ENCODE data around the gene RRP15. TPM values are rescaled to one million over a fixed set of nuclear protein-coding genes. Genes with fewer than 3 reads are reported as not detected.

Gene RRP15
- total and polyA plus RNA-seq, 2 of the 13 experiments (the other 11 are each of a cell fraction or from before 2014, with no cell fraction given), result 2.1 to 37.5 TPM

- peak; percentile 92 for TF ChIP-seq ZNF407 (CRISPR knock-in tag; IDR thresholded peaks at IDR 0.05; ENCODE audit: not compliant biosample characterization)
- TF ChIP-seq ZNF460 (CRISPR knock-in tag; IDR thresholded peaks at IDR 0.05; ENCODE audit: borderline replicate concordance), result no peak; the same call in 1 of the 2 replicates
- TF ChIP-seq FOXP1 (IDR thresholded peaks at IDR 0.05), result no peak
- peak; percentile 68 for TF ChIP-seq FOXP1 (CRISPR knock-in tag; IDR thresholded peaks at IDR 0.05)
- no peak; the same call in 1 of the 2 replicates for TF ChIP-seq SMYD3 (CRISPR knock-in tag; IDR thresholded peaks at IDR 0.05)
- TF ChIP-seq ZMAT3 (CRISPR knock-in tag; conservative IDR thresholded peaks at IDR 0.05), result 0 out of 2 replicates have a peak, but pooled peaks have one; percentile 72
- TF ChIP-seq, protein P1, sequence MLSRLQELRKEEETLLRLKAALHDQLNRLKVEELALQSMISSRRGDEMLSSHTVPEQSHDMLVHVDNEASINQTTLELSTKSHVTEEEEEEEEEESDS (CRISPR knock-in tag; IDR thresholded peaks at IDR 0.05; ENCODE audit: borderline replicate concordance), result no peak
- TF ChIP-seq, protein P2, sequence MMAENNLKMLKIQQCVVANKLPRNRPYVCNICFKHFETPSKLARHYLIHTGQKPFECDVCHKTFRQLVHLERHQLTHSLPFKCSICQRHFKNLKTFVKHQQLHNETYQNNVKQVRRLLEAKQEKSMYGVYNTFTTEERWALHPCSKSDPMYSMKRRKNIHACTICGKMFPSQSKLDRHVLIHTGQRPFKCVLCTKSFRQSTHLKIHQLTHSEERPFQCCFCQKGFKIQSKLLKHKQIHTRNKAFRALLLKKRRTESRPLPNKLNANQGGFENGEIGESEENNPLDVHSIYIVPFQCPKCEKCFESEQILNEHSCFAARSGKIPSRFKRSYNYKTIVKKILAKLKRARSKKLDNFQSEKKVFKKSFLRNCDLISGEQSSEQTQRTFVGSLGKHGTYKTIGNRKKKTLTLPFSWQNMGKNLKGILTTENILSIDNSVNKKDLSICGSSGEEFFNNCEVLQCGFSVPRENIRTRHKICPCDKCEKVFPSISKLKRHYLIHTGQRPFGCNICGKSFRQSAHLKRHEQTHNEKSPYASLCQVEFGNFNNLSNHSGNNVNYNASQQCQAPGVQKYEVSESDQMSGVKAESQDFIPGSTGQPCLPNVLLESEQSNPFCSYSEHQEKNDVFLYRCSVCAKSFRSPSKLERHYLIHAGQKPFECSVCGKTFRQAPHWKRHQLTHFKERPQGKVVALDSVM (CRISPR knock-in tag; IDR thresholded peaks at IDR 0.05), result peak; percentile 36
- no peak for TF ChIP-seq MED13 (CRISPR knock-in tag; IDR thresholded peaks at IDR 0.05)
- TF ChIP-seq ZFP36 (IDR thresholded peaks at IDR 0.05; ENCODE audit: borderline replicate concordance, low read depth, low read length, partially characterized antibody), result no peak
- TF ChIP-seq STAG1 (CRISPR knock-in tag; IDR thresholded peaks at IDR 0.05), result no peak
- peak; percentile 82; the same call in 1 of the 2 replicates for TF ChIP-seq ZNF546 (CRISPR knock-in tag; conservative IDR thresholded peaks at IDR 0.05)
- TF ChIP-seq KDM4B (CRISPR knock-in tag; IDR thresholded peaks at IDR 0.05), result peak; percentile 86; the same call in 1 of the 2 replicates
- TF ChIP-seq KDM5B (CRISPR knock-in tag; IDR thresholded peaks at IDR 0.05; ENCODE audit: borderline replicate concordance), result peak; percentile 72; the same call in 1 of the 2 replicates
- TF ChIP-seq ARNT2 (CRISPR knock-in tag; IDR thresholded peaks at IDR 0.05; ENCODE audit: low read depth), result peak; percentile 90
- peak; percentile 92 for TF ChIP-seq POLR2G (IDR thresholded peaks at IDR 0.05; ENCODE audit: low read depth, low read length)
- peak; percentile 64 to 68; a peak in 3 of 4 replicates for TF ChIP-seq HMGXB4 (CRISPR knock-in tag; IDR thresholded peaks at IDR 0.05; ENCODE audit: borderline replicate concordance in 1 of 2, low read depth in 1 of 2)
Measured at GRCh38 chr1:218284917-218285635, at the start of gene RRP15 (continued).

Measured in HepG2 (cell line).